Bronchial epithelial cell (primary cell): ENCODE measurements around the gene ATAT1. TPM values are rescaled to one million over a fixed set of nuclear protein-coding genes. Genes with fewer than 3 reads are reported as not detected.
"Not testable (repeated sequence)": the region's sequence is repeated elsewhere in the genome, so short reads cannot be mapped to it uniquely, and the experiment has no call there.

Experiments used
- DNase-seq: peaks from one replicate; pipeline ENCODE4 v3.0.0-alpha.2; 2010; ENCODE audit warnings: low read depth
- FAIRE-seq: peaks from 2 replicates; lab custom pipeline; 2011; peaks lifted over from hg19 to GRCh38; lab: Jason Lieb, UNC
- H3K27me3 ChIP-seq: 2 replicates; pipeline ENCODE4 v1.5.1; 2011; ENCODE audit warnings: low read length; ENCODE audit not compliant: control insufficient read depth, insufficient read depth
- H3K36me3 ChIP-seq: 2 replicates; pipeline ENCODE4 v1.5.1; 2011; ENCODE audit warnings: low read length; ENCODE audit not compliant: control insufficient read depth, insufficient read depth
- H3K4me3 ChIP-seq: 2 replicates; pipeline ENCODE4 v1.5.1; 2011; ENCODE audit warnings: mild to moderate bottlenecking, low read depth, low read length, control low read depth
- total RNA-seq: library from RNA; depleted of rRNA; stranded (reverse); fragments of >200 nt; gene quantifications from 2 replicates; pipeline ENCODE4 v1.2.1, GENCODE V29; 2014
- TF ChIP-seq, protein P1 (sequence below): IDR thresholded peaks from 2 replicates; pipeline ENCODE4 v1.5.1; 2011; ENCODE audit warnings: mild to moderate bottlenecking, moderate library complexity, low read length, control low read depth, inconsistent platforms; ENCODE audit not compliant: insufficient read depth, severe bottlenecking

ATAT1 gene
- total RNA-seq, 1 donor from 2014 or later: 2.9 TPM

DNA sequence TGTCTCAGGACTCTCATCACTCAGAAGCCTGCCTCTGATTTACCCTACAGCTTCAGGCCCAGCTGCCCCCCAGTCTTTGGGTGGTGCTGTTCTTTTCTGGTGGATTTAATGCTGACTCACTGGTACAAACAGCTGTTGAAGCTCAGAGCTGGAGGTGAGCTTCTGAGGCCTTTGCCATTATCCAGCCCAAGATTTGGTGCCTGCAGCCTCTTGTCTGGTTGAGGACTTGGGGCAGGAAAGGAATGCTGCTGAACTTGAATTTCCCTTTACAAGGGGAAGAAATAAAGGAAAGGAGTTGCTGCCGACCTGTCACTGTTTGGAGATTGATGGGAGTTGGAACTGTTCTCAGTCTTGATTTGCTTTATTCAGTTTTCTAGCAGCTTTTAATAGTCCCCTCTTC, 35.7 kb upstream of the ATAT1 start:
- TF ChIP-seq, protein P1, sequence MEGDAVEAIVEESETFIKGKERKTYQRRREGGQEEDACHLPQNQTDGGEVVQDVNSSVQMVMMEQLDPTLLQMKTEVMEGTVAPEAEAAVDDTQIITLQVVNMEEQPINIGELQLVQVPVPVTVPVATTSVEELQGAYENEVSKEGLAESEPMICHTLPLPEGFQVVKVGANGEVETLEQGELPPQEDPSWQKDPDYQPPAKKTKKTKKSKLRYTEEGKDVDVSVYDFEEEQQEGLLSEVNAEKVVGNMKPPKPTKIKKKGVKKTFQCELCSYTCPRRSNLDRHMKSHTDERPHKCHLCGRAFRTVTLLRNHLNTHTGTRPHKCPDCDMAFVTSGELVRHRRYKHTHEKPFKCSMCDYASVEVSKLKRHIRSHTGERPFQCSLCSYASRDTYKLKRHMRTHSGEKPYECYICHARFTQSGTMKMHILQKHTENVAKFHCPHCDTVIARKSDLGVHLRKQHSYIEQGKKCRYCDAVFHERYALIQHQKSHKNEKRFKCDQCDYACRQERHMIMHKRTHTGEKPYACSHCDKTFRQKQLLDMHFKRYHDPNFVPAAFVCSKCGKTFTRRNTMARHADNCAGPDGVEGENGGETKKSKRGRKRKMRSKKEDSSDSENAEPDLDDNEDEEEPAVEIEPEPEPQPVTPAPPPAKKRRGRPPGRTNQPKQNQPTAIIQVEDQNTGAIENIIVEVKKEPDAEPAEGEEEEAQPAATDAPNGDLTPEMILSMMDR: no peak
- no peaks in the 10 kb centered on the region for H3K27me3 ChIP-seq
- DNase-seq (peak; percentile 90), FAIRE-seq (no peak)
- H3K4me3 ChIP-seq: no peak overlapping the region
- peaks cover 15% of the 10 kb centered on the region for H3K36me3 ChIP-seq

DNA sequence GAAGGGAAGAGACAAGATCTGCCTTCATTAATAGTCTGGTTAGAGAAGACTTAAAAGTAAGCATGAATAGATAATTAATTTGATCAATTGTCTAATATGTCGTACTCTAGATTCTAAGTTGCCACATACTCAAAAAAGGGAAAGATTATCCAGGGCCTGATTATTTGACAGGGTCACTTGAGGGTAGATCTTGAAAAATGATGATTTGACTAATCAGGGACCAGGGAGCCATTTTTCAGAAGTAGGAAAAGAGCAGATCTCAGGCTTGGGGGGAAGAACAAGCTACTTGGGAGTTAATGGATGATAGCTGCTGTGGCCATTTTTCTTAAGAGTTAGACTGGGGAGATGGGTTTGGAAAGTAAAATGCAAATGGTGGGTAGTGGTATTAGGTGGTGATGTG, 34.4 kb upstream of the ATAT1 start:
- H3K36me3 ChIP-seq: peaks cover 9% of the 10 kb centered on the region

DNA sequence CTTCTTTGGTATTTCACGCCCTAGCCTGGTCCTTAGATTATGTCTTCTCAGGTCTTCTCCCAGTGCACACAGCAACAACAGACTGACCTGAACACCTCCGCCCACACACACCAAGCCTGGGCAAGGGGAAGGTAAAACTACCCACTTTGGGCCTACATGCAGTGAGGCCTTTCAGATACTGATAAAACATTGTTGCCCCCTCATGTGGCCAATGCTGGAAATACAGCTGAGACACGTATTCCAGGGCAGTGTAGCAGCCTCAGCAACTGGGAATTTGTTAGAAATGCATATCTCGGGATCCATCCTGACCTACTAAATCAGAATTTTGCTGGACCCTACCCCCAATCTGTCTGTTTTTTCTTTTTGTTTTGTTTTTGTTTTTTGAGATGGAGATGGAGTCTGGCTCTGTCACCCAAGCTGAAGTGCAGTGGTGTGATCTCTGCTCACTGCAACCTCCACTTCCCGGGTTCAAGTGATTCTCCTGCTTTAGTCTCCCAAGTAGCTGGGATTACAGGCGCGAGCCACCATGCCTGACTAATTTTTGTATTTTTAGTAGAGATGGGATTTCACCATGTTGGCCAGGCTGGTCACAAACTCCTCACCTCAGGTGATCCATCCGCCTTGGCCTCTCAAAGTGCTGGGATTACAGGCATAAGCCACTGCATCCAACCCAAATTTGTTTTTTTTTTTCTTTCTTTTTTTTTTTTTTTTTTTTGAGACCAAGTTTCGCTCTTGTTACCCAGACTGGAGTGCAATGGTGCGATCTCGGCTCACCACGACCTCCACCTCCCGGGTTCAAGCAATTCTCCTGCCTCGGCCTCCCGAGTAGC, 29.1 kb upstream of the ATAT1 start:
- H3K36me3 ChIP-seq: peaks cover 12% of the 10 kb centered on the region
- DNase-seq (peak; percentile 75), FAIRE-seq (peak; percentile 40)
- not testable (repeated sequence) for H3K4me3 ChIP-seq, H3K27me3 ChIP-seq
- TF ChIP-seq, protein P1: peak; percentile 71

More for the DNA sequence above, 34.4 kb upstream of the ATAT1 start:
- DNase-seq (no peak), FAIRE-seq (no peak)
- Histone ChIP-seq H3K4me3 (no peak overlapping the region), H3K27me3 (no peaks in the 10 kb centered on the region)
- TF ChIP-seq, protein P1: no peak

DNA sequence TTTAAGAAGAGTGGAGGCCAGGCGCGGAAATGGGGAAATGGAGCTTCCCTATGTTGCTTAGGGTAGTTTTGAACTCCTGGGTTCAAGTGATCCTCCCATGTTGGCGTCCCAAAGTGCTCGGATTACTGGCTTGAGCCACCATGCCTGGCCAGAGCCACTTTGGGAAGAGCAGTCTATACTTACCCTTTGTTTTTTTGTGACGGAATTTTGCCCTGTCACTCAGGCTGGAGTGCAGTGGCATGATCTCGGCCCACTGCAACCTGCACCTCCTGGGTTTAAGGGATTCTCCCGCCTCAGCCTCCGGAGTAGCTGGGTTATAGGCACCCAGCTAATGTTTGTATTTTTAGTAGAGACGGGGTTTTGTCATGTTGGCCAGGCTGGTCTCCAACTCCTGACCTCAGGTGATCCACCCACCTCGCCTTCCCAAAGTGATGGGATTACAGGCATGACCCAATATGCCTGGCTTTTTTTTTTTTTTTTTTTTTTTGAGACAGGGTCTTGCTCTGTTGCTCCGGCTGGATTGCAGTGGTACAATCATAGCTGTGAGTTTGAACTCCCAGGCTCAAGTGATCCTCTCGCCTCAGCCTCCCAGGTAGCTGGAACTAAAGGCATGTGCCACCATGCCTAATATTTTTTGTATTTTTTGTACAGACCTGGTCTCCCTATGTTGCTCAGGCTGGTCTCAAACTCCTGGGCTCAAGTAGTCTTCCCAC, 27.6 kb upstream of the ATAT1 start:
- H3K4me3 ChIP-seq: no peak overlapping the region
- H3K36me3 ChIP-seq: peaks cover 19% of the 10 kb centered on the region
- TF ChIP-seq, protein P1: no peak
- DNase-seq: no peak
- FAIRE-seq: no peak
- H3K27me3 ChIP-seq: no peaks in the 10 kb centered on the region

DNA sequence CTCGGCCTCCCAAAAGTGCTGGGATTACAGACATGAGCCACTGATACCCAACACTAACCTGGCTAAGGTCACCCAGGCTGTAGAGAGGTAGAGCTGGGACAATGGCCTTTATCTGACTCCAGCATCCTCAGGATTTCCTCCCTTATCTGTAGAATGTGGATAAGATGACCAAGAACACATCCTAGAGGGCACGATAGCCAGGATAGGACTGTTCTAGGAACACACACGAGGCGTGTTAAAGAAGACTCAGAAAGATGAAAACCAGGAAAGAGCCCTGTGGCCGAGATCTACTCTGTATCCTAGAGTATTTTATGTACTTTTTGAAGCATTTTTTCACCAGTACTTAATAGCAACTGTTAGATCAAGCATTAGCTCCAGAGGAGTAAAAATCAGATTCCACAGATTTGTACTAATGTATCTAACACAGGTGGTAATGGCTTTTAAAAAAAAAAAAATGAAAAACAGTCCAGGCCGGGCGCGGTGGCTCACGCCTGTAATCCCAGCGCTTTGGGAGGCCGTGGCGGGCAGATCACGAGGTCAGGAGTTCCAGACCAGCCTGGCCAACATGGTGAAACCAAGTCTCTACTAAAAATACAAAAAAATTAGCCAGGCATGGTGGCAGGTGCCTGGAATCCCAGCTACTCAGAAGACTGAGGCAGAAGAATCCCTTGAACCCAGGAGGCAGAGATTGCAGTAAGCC, 26.9 kb upstream of the ATAT1 start:
- H3K27me3 ChIP-seq: no peaks in the 10 kb centered on the region
- FAIRE-seq (no peak), DNase-seq (no peak)
- H3K36me3 ChIP-seq: peaks cover 24% of the 10 kb centered on the region
- H3K4me3 ChIP-seq: no peak overlapping the region
- TF ChIP-seq, protein P1: no peak
